Sigmoid colon (tissue), 4 donors: ENCODE results near the gene HOXA5.

Experiments used
- CTCF ChIP-seq, 4 experiments: fragments of 450-650 bp in 3 of 4; fragments of 200-600 bp in 1 of 4; IDR thresholded peaks; one replicate each; pipeline ENCODE4 v1.5.1; 2016 to 2019; ENCODE audit warnings: antibody characterized with exemption in 4 of 4, mild to moderate bottlenecking in 3 of 4, moderate library complexity in 2 of 4
- EP300 ChIP-seq, 4 donors: sonication (generic); formaldehyde crosslinking; IDR thresholded peaks; one replicate each; pipeline ENCODE4 v1.6.1; 2017; ENCODE audit warnings: antibody characterized with exemption in 4 of 4

GRCh38 chr7:27095897-27096767 lies 47.3 kb downstream of the HOXA5 start, which contains the start of gene HOXA1:
- TF ChIP-seq CTCF (IDR thresholded peaks at IDR 0.05): no peak
- no peak for TF ChIP-seq EP300 (IDR thresholded peaks at IDR 0.05)
